ENCODE measurements around the gene FASN.

DNA sequence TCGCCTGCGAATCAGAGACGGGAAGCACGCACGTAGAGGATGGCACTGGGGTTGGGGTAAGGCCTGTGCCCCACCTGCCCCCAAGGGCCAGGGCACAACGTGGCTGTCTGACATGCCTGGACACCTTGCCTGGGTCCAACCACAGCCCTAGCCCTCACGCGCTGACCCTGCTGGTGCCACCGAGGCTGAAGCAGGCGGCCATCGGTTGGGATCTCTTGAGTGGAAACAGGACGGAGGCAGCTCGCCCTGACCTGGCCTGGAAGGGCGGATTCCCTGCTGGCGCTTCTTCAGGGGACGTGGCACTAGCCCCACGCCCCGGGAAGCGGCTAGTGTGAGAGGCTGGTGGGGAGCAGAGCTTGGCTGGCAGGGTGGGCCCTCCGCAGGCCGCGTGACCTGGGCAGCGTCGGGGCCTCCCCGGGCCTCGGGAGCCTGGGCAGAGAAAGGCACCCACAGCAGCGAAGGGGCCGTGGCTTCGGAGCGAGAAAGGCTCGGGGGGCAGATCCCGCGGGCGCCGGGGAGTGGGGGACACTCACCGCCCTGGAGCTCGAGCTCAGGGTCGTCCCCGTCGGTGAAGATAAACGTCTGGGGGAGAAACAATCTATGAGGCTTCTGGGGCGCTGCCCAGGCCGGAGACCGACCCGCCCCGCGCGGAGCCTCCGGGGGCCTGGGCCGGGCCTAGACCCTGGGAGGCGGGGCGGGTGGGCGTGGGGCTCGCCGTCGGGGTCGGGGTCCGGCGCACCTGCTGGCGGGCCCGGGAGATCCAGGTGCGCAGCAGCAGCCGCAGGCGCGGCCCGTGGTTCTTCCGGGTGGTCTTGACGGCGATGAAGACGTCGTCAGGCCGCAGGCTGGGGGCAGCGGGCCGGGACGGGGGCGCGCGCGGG is 47.0 kb downstream of the FASN start:
- TF ChIP-seq FOXK2 (IDR thresholded peaks at IDR 0.05) (no peak), CTBP1 (IDR thresholded peaks at IDR 0.05; ENCODE audit: borderline replicate concordance) (no peak)

Measured in HEK293T (cell line).